PC-3 (cell line): ENCODE measurements around the gene EXOSC9. TPM values are rescaled to one million over a fixed set of nuclear protein-coding genes. Genes with fewer than 3 reads are reported as not detected.

ENCODE experiments used
- ATAC-seq: fragments of 200-7000 bp; cut with Tn5 transposase; 2 replicates; pipeline ENCODE4 v1.9.1; 2020; ENCODE audit warnings: mild to moderate bottlenecking, moderate library complexity
- BruUV-seq: library from RNA; stranded (reverse); fragments of 400-500 nt; replicated peaks from 2 replicates; lab custom pipeline; 2021; lab: Mats Ljungman, UMichigan
- CTCF ChIA-PET: fragments of 300-600 bp; sonication (Branson Sonifier 250); formaldehyde crosslinking; loops from one replicate; lab custom pipeline; 2022; ENCODE audit warnings: antibody characterized with exemption; lab: Charles Lee
- POLR2A ChIA-PET: fragments of 300-600 bp; sonication (Branson Sonifier 250); formaldehyde crosslinking; loops from one replicate; lab custom pipeline; 2022; ENCODE audit warnings: antibody characterized with exemption; ENCODE audit not compliant: unreplicated experiment; lab: Charles Lee
- DNase-seq: peaks from one replicate; pipeline ENCODE4 v3.0.0-alpha.2; 2015
- H2AFZ ChIP-seq: fragments of 300-600 bp; sonication (generic); 2 replicates; pipeline ENCODE4 v1.6.0; 2016; ENCODE audit warnings: antibody characterized with exemption, low read length
- H3F3A ChIP-seq: fragments of 300-600 bp; sonication (generic); one replicate; pipeline ENCODE4 v1.6.0; 2017; ENCODE audit warnings: antibody characterized with exemption, low read length, control low read depth, mild to moderate bottlenecking; ENCODE audit not compliant: unreplicated experiment
- H3K27ac ChIP-seq: fragments of 300-600 bp; sonication (generic); 2 replicates; pipeline ENCODE4 v1.5.1; 2016; ENCODE audit warnings: mild to moderate bottlenecking, low read length
- H3K27me3 ChIP-seq: fragments of 300-600 bp; sonication (generic); 2 replicates; pipeline ENCODE4 v1.6.1; 2016; ENCODE audit warnings: low read length, mixed read lengths
- H3K36me3 ChIP-seq: fragments of 300-600 bp; sonication (generic); 2 replicates; pipeline ENCODE4 v1.6.1; 2016; ENCODE audit warnings: low read depth, mixed run types, low read length, mixed read lengths
- H3K4me1 ChIP-seq: fragments of 300-600 bp; sonication (generic); 2 replicates; pipeline ENCODE4 v1.5.1; 2016; ENCODE audit warnings: low read length; ENCODE audit not compliant: insufficient read depth
- H3K4me2 ChIP-seq: fragments of 300-600 bp; sonication (generic); 2 replicates; pipeline ENCODE4 v1.6.0; 2016; ENCODE audit warnings: low read length
- H3K4me3 ChIP-seq: fragments of 300-600 bp; sonication (generic); 2 replicates; pipeline ENCODE4 v1.5.1; 2016; ENCODE audit warnings: mild to moderate bottlenecking, low read length, mixed read lengths
- H3K79me2 ChIP-seq: fragments of 300-600 bp; sonication (generic); 2 replicates; pipeline ENCODE4 v1.6.1; 2017; ENCODE audit warnings: low read length, mixed read lengths
- H3K9ac ChIP-seq: fragments of 300-600 bp; sonication (generic); 2 replicates; pipeline ENCODE4 v1.6.0; 2016; ENCODE audit warnings: mild to moderate bottlenecking, low read length
- H3K9me2 ChIP-seq: fragments of 300-600 bp; sonication (generic); replicated peaks from 2 replicates; pipeline ENCODE4 v1.6.1; 2016; ENCODE audit warnings: mixed run types, low read length, mixed read lengths
- H3K9me3 ChIP-seq: fragments of 300-600 bp; sonication (generic); 2 replicates; pipeline ENCODE4 v1.6.1; 2016; ENCODE audit warnings: low read length, mixed read lengths
- H4K20me1 ChIP-seq: fragments of 300-600 bp; sonication (generic); 2 replicates; pipeline ENCODE4 v1.6.1; 2016; ENCODE audit warnings: low read length, mixed read lengths
- EZH2 ChIP-seq: fragments of 300-600 bp; sonication (generic); IDR thresholded peaks from one replicate; pipeline ENCODE4 v1.6.1; 2017; ENCODE audit warnings: antibody characterized with exemption, mild to moderate bottlenecking, low read length; ENCODE audit not compliant: unreplicated experiment
- EZH2phosphoT487 ChIP-seq: fragments of 300-600 bp; sonication (generic); IDR thresholded peaks from 2 replicates; pipeline ENCODE4 v1.6.1; 2018; ENCODE audit warnings: mild to moderate bottlenecking, antibody characterized with exemption, low read length, borderline replicate concordance
- intact Hi-C: fragments of 100-400 bp; cut with micrococcal nuclease; formaldehyde crosslinking; loops from 2 replicates; pipeline ENCODE4 v1.9.0; 2023
- total RNA-seq: library from RNA; depleted of rRNA; stranded (reverse); fragments of >200 nt; gene quantifications from 2 replicates; pipeline ENCODE4 v1.2.3, GENCODE V29; 2014
- TF ChIP-seq, protein P1 (sequence below): fragments of 300-600 bp; sonication (generic); conservative IDR thresholded peaks from 2 replicates; pipeline ENCODE4 v1.5.1; 2017; ENCODE audit warnings: antibody characterized with exemption, low read depth, mild to moderate bottlenecking, low read length

The EXOSC9 gene
- total RNA-seq, 1 experiment from 2014 or later: 23.4 TPM

GRCh38 chr4:121769341-121769740 is 31.8 kb upstream of the EXOSC9 start:
- BruUV-seq: no TSS peak
- no peaks in the 10 kb centered on the region for H3K9me3 ChIP-seq
- H3K9me2 ChIP-seq: no peaks in the 10 kb centered on the region
- no peak overlapping the region for H3K4me2 ChIP-seq
- no peaks in the 10 kb centered on the region for H3K36me3 ChIP-seq
- TF ChIP-seq, protein P1, sequence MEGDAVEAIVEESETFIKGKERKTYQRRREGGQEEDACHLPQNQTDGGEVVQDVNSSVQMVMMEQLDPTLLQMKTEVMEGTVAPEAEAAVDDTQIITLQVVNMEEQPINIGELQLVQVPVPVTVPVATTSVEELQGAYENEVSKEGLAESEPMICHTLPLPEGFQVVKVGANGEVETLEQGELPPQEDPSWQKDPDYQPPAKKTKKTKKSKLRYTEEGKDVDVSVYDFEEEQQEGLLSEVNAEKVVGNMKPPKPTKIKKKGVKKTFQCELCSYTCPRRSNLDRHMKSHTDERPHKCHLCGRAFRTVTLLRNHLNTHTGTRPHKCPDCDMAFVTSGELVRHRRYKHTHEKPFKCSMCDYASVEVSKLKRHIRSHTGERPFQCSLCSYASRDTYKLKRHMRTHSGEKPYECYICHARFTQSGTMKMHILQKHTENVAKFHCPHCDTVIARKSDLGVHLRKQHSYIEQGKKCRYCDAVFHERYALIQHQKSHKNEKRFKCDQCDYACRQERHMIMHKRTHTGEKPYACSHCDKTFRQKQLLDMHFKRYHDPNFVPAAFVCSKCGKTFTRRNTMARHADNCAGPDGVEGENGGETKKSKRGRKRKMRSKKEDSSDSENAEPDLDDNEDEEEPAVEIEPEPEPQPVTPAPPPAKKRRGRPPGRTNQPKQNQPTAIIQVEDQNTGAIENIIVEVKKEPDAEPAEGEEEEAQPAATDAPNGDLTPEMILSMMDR: no peak
- TF ChIP-seq EZH2phosphoT487: no peak
- no peak for TF ChIP-seq EZH2
- ATAC-seq: no peak
- no peak overlapping the region for H3K9ac ChIP-seq
- H4K20me1 ChIP-seq: no peaks in the 10 kb centered on the region
- H3K27ac ChIP-seq: no peak overlapping the region
- no peaks in the 10 kb centered on the region for H3K27me3 ChIP-seq
- intact Hi-C loops: no loop called here
- DNase-seq: no peak
- H3K79me2 ChIP-seq: no peaks in the 10 kb centered on the region
- no peaks in the 10 kb centered on the region for H3F3A ChIP-seq
- no peak overlapping the region for H3K4me3 ChIP-seq
- ChIA-PET POLR2A (no interaction called here), CTCF (no interaction called here)
- no peak overlapping the region for H2AFZ ChIP-seq
- no peaks in the 10 kb centered on the region; the same call in 1 of the 2 replicates for H3K4me1 ChIP-seq

DNA sequence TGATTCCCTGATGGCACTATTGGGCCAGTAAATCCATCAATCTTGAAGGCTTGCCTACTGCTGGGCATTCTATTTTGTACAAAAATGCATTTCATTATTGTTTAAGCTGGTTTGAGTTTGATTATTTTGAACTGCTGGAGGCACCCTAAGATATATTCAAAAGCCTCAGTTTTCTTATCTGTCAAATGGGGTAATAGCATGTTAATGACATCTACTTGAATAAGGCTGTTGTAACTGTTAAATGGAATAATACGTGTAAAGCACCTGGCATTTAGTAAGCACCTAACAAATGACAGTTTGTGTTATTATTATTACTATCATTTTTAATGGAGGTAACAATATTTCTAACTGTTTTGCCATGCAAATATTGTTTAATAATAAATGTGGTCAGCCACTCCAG is 29.3 kb upstream of the EXOSC9 start:
- no peak overlapping the region for H3K27ac ChIP-seq
- BruUV-seq: no TSS peak
- H3K4me1 ChIP-seq: no peaks in the 10 kb centered on the region; the same call in 1 of the 2 replicates
- no peak for ATAC-seq
- H3K9me3 ChIP-seq: no peaks in the 10 kb centered on the region
- POLR2A ChIA-PET: no interaction called here
- no peaks in the 10 kb centered on the region for H3F3A ChIP-seq
- no peak overlapping the region for H3K9ac ChIP-seq
- H3K9me2 ChIP-seq: no peaks in the 10 kb centered on the region
- DNase-seq: no peak
- no peak overlapping the region for H3K4me3 ChIP-seq
- CTCF ChIA-PET: no interaction called here
- intact Hi-C loops: no loop called here
- H3K27me3 ChIP-seq: no peaks in the 10 kb centered on the region
- no peak overlapping the region for H2AFZ ChIP-seq
- H3K36me3 ChIP-seq: no peaks in the 10 kb centered on the region
- no peaks in the 10 kb centered on the region for H4K20me1 ChIP-seq
- no peaks in the 10 kb centered on the region for H3K79me2 ChIP-seq
- TF ChIP-seq EZH2: no peak
- TF ChIP-seq, protein P1: no peak
- TF ChIP-seq EZH2phosphoT487: no peak
- no peak overlapping the region for H3K4me2 ChIP-seq

DNA sequence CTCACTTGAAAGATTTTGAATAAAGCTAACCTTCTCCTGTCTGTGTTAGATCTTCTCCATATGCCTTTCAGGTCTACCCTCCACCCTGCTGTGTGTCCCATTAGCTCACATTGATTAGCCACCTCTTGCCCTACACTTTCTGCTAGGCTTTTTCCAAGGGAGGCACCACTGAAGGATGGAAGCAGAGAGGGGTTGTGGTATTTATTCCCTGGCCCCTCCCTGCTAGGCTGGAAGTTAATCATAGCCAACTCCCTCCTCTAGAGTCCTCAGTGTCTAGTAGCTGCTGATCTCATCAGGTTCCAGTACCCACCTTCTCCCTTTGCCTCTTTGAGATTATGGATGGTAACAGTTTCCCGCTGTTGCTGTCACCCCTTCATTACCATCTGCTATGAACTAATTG is 27.2 kb upstream of the EXOSC9 start:
- no peak overlapping the region for H3K9ac ChIP-seq
- no peaks in the 10 kb centered on the region for H3K36me3 ChIP-seq
- H3K4me1 ChIP-seq: no peaks in the 10 kb centered on the region; the same call in 1 of the 2 replicates
- DNase-seq (no peak), ATAC-seq (no peak)
- no peaks in the 10 kb centered on the region for H3K9me2 ChIP-seq
- no peaks in the 10 kb centered on the region for H3K27me3 ChIP-seq
- no peak overlapping the region for H3K4me2 ChIP-seq
- H3K4me3 ChIP-seq: no peak overlapping the region
- BruUV-seq: no TSS peak
- CTCF ChIA-PET: no interaction called here
- H4K20me1 ChIP-seq: no peaks in the 10 kb centered on the region
- no peaks in the 10 kb centered on the region for H3K9me3 ChIP-seq
- TF ChIP-seq, protein P1: no peak
- TF ChIP-seq EZH2 (no peak), EZH2phosphoT487 (no peak)
- intact Hi-C loops: no loop called here
- H3K79me2 ChIP-seq: no peaks in the 10 kb centered on the region
- POLR2A ChIA-PET: no interaction called here
- no peak overlapping the region for H2AFZ ChIP-seq
- H3K27ac ChIP-seq: no peak overlapping the region
- H3F3A ChIP-seq: no peaks in the 10 kb centered on the region
